GM21367 (cell line): ENCODE measurements around the gene CLBA1.
A peak's percentile ranks its signal among the peaks of the same experiment; 100 is the strongest.

Experiments
- ATAC-seq: cut with Tn5 transposase; IDR thresholded peaks from one replicate; pipeline ENCODE4 v1.9.1; 2021; ENCODE audit not compliant: unreplicated experiment

The CLBA1 gene

DNA sequence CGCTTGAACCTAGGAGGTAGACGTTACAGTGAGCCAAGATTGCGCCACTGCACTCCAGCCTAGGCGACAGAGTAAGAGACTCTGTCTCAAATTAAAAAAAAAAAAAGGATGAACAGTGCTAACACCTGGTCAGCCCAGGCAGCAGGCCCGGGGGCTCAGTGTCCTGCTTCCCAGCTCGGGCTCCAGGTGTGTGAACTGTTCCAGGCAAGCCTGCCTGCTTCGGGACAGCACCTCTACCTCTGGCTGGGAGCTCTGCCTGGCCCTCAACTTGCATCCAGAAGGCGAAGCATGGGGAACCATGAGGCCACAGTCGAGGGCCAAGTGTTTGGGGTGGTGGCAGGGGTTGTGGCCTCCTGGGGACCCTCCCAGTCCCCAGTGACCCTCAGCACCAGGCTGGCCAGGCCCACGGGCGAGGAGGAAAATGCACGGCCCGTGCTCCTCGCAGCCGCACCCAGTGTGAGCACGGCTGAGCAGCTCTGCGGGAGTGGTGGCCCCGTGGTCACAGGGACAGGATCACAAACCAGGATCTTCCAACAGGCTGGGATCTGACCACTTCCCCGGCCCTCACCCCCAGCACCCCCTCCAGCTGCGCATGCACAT, 19.8 kb downstream of the CLBA1 start:
- no peak for ATAC-seq

DNA sequence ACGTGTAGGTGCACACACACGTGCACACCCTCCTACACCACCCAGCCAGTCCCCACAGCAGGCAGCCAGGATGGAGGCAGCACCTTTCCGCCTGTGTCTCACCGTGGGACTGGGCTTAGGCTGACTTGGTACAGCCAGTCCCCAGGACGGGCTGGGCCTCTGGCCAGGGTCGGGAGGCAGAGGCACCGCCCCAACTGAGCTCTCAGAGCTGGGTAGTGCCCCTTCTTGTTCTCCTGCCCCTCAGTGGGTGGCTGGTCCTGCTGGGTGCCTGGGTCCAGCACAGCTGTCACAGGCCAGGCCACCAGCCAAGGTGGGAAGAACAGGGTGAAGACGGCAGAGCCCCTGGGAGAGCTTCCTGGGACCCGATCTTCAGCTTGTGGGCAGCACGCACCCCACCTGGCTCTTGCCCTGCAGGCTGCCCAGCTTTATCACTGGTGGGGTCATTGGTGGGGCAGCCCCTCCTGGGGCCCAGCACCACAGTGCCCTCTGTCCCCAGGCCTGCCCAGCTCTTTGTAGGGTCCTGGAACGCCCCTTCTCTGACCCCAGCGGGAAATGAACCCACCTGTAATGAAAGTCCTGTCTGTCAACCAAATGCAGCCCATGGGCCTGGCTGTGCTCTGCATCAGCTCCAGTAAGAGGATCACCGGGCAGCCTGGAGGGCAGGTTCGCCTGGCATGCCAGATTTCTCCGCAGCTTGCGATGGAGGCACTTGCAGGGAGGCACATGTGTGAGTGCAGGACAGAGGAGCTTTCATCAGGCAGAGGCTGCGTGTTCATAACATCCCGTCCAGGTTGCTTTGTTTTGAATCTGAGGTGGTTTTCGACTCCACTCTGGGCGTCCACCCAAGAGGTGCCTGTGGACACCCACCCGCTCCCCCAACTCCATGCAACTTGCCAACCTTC, 20.6 kb downstream of the CLBA1 start:
- ATAC-seq: no peak

DNA sequence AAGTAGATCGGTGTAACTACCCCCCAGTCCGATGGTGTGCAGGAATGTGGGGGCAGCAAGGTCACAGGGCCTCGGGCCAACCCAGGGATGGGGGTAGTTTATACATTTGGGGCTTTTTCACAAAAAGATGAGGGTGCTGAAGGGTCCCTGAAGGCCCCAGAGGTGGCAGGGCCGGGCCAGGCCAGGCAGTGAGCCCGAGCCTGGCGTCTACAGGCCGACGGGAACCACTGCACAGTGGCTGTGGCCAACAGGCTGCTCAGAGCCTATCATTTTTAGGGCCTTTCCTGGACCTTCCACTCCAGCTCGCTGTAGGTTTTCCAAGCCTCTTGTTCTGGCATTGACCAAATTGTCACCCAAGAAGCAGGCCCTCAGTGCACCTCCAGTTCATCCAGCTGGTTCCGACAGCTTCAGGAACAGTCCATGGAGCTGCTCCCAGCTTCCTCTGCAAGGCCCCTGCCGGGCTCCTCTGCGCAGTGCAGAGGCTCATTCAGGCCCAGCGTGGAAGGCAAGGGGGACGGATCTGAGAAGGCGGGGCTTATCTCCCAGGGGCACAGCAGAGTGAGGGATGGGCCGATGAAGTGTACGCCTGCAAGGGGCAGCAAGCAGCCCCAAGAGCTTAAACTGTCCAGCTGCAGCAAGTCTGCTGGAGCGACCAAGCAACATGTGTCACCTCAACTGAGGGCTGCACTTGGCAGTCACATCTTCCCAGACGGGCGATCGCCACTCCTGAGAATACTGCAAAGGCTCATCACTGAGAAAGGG, 21.4 kb downstream of the CLBA1 start:
- no peak for ATAC-seq

DNA sequence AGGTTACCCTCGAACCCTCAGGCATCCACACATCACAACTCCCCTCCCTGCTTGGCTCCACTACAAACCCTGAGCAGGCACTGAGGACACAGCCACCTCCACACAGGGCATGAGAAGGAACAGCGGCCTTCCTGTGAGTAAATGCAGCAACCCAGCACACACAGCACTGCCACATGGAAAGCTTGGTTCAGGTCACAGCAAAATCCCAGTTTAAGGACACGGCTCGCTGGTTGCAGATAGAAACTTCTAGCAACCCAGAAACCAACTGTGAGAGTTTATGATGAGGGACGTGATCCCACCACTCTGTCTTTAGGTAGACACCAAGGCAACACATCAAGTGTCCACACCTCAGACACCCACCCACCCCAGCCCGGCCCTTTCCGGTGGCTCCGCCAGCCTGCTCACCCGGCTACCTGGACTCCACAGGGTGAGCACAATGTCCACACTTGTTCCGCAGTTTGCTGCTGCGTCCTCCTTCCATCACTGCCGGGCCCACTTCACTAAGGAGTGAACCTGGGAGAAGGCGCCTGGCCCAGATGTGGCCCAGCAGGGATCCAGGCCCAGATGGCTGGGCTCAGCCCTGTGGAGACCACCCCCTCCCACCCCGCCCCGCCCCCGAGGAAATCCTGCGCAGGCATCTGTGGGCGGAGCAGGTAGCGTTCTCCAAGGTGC, 22.1 kb downstream of the CLBA1 start:
- no peak for ATAC-seq

DNA sequence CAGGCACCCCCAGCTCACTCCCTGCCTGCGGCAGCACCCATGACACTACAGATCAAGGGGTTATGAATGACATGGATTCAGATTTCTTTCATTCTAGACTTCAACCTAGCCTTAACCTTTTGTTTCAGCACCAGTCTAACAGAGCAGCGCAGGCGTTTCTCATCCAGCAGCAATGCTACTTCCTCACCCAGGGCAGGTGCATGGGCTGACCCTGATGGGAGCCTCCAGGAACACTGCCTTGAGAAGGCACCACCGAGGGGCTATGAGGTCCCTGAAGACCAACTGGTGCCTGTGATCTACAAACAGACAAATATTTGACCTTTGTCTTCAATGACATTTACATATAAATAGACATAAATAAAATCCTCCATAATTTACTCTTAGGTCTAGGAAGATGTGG, 24.5 kb downstream of the CLBA1 start:
- ATAC-seq: no peak

DNA sequence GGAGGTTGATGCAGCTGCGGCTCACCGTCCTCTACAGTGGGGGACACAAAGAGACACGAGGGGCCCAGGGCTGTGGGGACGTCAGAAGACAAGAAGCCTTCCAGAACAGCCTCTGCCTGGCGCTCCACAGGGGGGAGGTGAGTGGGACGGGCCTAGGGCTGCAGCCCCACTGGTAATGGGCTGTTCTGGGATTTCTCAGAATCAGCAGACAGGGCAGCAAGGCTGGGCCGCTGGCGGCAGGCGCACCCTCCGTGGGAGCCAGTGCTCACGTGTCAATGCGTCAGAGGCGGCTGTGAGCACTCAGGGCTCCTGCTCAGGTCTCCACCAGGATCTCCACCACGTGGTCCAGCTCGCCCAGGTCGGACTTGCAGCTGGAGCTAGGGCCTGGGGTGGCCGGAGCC, 25.3 kb downstream of the CLBA1 start:
- ATAC-seq: no peak

DNA sequence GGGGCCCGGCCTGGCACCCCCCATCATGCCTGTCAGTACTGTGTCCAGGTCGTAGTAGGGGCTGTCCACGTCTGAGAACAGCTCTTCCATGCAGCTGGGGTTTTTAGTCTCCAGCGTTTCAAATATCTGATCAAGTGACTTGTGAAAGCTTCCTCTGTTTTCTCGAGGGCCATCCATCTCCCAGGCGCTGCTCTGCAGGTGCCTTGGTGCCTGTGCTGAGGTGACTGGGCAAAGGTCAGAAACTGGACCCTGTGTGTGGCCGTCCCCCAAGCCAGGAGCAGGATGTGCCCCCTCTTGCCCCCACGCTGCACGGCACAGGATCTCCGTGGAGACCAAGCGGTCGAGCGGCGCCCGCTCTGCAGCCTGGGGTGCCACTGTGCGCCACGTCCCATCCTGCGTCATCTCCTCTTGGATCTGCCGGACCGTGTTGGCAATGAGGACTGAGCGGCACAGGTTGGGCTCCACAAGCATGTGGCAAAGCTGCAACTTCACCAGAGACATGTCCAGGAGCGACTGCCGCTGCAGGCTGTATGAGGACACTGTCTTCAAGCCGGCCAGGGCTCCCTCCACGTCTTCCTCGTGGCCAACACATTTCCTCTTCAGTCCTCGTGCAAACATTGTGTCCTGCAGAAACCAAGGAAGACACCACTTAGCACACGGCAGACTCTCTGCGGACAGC, 25.9 kb downstream of the CLBA1 start:
- no peak for ATAC-seq

DNA sequence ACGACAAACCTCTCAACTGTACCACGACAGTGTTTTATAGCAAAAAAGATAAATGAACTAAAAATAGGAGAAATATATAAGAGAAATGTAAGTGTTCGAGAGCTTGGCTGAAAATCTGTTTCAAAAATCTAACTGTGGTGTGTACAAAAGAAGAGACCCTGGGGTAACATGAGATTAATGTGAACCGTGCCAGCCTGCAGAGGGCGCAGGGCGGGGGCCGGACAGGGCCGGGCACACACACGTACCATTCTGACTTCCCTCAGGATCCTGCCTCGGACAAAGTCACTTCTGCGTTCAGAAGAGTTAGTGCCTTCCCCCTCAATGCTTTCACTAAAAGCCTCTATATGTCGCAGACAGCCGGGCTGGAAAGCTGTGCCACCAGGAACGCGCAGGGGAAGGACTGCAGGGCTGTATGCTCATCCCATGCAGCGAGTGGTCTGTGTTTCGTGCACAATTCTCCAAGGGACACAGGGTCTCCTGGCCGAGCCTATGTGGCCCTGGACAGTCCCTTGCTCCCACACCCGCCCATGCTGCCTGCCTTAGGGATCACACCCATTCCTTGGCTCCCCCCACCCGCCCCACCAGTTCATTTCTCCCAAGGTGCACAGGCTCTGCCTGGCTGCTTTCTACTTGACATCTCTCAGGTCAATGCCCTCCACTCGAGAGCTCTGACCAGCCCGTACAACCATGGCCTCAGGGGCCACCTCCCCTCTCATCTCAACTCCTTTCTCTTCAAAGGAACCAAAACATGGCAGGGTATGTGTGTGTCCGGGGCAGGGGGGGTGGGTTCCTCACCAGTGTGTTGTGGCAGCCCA, 26.8 kb downstream of the CLBA1 start:
- ATAC-seq: no peak

DNA sequence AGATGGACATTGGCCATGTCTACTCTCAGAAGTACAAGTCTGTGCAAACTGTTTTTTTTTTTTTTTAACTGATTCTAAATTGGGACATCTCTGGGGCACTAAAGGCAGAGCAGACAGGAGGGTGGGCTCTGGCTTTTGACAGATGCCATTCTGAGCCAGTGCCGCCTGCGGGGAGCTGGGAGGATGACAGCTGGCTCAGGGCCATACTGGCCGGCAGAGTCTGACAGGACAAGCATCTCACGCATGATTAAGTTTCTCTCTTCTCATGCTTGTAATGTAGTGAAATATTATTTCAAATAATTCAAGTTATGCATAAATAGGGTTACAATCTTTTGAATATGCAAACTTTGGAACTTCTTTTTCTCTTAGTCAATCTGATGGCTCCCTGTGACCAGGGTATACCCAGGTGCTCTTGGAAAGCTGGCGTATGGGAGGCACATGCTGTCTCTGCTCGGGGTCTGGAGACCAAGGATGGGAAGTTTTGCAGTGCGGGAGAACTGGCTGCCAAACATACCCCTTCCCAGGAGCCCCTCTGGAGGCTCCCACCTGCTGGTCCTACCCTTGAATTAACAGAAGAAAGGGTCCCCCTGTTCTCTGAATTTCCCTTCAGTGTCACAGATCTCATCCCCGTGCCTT, 27.7 kb downstream of the CLBA1 start:
- no peak for ATAC-seq

DNA sequence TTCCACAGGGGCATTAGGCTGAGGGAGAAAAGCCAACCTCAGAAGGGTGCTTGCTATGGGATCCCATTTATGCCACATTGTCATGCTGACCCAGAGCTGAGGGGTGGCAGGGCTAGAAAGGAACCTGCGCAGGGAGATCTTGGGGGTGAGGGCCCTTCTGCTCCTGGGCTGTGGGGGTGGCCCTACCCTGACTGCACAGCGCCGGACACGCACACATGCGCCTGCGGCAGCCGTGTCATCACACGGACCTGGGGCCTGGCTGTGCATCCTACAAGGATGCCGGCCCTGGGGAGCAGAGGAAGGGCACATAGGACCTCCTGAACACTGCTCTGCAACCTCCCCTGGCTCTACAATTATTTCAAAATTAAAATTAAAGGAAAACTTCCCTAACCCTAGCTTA, 28.4 kb downstream of the CLBA1 start:
- ATAC-seq: no peak

DNA sequence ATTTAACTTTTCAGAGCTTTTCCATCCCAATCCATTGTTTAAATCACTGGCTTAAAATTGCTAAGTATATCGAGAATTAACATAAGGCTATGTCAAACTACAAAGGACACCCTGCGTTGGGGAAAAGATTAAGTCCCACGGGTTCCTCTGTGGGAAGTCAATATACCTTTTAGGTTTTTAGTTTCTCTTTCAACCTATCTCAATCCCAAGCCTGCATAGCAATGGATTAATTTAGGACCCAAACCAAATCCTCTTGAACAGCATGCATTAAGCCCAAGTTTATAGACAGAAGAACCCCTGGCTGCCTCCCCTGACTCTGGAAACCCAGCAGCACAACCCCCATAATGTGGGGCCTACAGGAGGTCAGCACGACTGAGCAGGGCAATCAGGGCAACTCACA, 29.0 kb downstream of the CLBA1 start:
- ATAC-seq: no peak

DNA sequence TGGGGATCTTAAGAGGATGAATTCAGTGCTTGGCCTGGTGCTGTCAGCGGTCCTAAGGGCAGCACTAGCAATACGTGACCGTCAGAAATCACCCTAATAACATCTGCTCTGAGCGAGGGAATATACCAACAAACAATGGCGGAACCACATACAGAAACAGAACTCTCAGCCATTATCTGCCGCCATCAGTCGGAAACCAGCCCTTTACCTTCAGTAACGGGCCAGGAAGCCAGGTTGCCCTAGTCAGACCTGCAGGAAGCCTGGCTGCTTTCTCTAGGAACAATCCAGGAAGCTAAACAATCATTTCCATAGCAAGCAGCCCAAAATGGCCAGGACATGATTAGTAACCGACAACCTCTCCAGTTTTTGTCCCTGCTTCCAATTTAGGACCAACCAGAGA, 29.7 kb downstream of the CLBA1 start:
- ATAC-seq: no peak

DNA sequence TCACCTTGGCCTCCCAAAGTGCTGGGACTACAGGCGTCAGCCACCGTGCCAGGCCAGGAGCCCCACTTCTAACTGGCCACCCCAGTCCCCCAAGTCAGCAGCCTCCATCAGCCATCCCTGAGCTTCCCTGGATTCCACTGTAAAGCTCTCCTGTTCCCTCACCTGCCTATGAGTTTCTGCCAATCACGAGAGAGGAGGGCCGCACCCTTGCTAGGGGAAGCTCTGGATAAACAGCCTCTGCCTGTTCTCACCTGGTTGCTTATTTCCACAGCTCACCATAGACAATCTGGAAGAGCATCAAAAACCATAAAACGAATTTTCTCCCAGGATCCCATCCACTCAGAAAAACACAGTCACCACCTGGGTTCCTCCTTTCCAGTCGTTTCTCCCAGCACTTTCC, 30.3 kb downstream of the CLBA1 start:
- ATAC-seq: no peak

DNA sequence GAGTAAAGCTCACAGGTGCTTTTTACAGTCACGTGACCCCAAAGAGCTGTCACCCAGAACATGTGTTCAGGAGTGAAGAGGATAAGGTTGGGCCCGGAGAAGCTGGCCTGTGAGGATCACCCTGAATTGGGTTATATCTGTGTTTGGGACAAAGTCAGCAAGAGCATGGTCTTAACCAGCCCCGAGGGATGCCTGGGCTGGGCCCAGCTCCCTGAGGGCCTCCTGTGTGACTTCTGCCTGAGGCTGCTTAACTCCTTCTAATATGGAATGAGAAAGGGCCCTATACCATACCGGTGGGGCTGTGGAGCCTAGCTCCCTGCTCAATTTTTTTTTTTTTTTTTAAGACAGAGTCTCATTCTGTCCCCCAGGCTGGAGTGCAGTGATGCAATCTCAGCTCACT, 32.8 kb downstream of the CLBA1 start:
- ATAC-seq: no peak

DNA sequence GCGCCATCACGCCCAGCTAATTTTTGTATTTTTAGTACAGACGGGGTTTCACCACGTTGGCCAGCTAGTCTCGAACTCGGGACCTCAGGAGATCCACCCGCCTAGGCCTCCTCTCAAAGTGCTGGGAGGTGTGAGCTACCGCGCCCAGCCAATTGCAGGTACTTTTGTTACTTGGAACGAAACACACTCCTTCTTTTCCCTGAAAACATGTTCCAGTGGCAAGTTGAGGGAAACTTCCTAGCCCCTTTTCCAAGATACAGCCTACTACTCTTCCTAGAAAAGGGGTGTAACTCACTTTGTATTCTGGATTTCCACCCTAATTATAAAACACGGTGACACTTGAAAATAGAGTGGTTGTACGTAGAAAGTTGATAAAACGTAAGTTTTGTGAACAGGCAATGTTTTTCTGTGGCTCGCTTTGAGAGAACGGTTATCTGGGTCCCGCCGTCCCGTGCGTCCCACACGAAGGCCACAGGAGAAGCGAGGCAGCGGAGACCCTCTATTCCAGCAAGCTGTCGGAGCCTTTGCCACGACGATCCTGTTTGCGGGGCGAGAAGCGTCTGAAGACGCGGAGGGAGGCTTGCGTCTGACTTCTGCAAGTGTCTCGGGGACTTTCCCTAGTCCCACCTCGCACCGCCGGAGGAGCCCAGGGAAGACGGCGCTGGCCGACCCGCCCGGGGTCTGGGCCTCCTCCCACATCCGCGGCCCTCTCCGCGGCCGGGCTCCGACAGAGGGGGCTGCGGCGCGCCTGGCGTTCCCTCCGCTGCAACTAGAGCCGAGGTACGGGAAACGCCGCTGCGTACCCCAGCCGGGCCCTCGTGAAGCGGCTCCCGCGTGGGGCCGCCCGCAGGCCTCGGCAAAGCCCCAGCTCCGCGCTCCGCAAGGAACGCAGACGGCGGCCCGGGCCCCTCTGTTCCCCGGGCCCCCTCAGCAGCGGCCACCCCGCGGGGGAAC, 34.5 kb downstream of the CLBA1 start:
- peak; percentile 19 for ATAC-seq

DNA sequence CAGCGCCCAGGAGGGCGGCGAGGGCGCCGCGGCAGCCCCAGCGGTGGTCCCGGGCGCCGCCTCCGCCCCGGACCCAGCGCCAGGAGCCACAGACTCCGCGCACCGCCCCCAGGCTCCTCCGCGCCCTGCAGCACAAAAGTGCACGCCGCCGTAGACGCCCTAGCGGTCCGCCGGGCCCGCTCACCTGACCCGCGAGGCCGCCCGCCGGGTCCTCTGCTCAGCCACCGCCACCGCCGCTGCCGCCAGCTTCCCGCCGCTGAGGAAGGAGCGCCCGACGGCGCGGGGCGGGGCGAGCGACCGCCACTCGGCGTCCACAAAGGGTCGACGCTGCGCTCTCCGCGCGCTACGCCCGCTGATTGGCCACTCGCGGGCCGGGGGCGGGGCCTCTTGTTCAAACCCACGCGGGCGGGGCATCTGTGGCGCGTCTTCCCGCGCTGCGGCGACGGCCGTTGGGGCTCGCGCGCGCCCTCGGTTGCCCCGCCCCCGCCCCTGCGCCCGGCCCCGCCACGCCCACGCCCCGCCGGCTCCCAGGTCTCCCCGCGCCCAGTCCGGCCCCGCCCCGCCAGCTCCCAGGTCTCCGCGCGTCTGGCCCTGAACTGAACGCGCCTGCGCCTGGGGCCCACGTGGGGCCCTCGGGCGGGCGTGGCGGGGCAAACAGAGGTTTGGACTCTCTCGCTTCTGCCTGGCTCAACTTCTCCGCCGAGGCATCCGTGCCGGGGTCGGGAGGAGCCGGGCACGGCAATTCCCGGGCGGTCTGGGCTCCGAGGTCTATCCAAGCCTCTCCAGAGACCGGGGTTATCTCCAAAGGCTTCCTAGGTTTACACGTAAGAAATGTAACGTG, 35.4 kb downstream of the CLBA1 start, which contains the start of gene CDCA4:
Gene CDCA4, minus strand, starts transcription at position 269 of the 841 bp plus-strand sequence. CDS start 9,154 bp downstream, outside the sequence.
- peak; percentile 59 for ATAC-seq

DNA sequence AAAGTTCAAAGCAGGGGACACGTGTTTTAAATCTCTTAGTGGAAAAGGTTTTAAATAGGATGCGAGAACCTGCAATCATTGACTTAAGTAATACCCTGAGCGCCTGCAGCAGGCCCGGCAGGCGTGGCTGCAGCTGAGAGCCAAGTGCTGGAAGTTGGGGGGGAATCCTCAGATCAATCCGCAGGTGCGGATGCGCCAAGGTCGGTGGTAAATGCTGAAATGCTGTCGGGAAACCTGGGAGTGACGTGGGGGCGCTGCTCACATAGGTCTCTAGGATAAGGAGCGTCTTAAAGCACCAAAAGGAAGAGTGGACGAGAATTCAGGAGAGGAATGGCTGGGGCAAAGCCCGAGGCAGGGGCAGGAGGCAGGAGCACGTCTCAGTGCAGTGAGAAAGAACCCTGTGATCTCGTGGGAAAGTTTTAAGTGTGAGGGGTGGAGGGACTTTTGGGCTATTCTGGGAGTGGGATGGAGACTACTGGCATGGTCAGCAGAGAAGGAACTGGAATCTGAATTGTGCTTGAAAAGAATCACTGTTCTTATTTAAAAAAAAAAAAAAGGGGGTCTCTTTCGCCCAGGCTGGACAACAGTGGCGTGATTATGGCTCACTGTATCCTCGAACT, 36.2 kb downstream of the CLBA1 start:
- ATAC-seq: no peak
